Hematopoietic multipotent progenitor cell treated with erythropoietin and hydrocortisone succinate and interleukin-3 and kit ligand, for 4 days (in vitro differentiated cells): ENCODE measurements around the gene HJV.

Source experiments
- DNase-seq: peaks from one replicate; pipeline ENCODE4 v3.0.0-alpha.2; 2015

The HJV gene

GRCh38 chr1:146021050-146021445, 487 bp downstream of the HJV start:
- DNase-seq: no peak

GRCh38 chr1:146020058-146021049, 1.2 kb downstream of the HJV start:
- DNase-seq: peak; percentile 31

GRCh38 chr1:146019231-146020057, 2.1 kb downstream of the HJV start:
- peak; percentile 22 for DNase-seq

- DNase-seq: no peak
Observed at GRCh38 chr1:146016891-146017290, 4.6 kb downstream of the HJV start.

GRCh38 chr1:146013559-146013922, 8.0 kb downstream of the HJV start:
- DNase-seq: no peak

GRCh38 chr1:146012703-146013558, 8.6 kb downstream of the HJV start:
- peak; percentile 89 for DNase-seq

GRCh38 chr1:146010126-146010738, 11.3 kb downstream of the HJV start:
- no peak for DNase-seq

GRCh38 chr1:146007489-146008133, 13.9 kb downstream of the HJV start:
- no peak for DNase-seq

GRCh38 chr1:146001709-146002108, 19.8 kb downstream of the HJV start:
- no peak for DNase-seq

- DNase-seq: no peak
Observed at GRCh38 chr1:145999321-146000024, 22.1 kb downstream of the HJV start.

- DNase-seq: no peak
Observed at GRCh38 chr1:145997718-145998023, 23.9 kb downstream of the HJV start.

- DNase-seq: peak; percentile 76
Observed at GRCh38 chr1:145997016-145997717, 24.4 kb downstream of the HJV start.

GRCh38 chr1:145996433-145997015, 25.0 kb downstream of the HJV start, which contains the start of gene TXNIP:
TSS of gene TXNIP (minus strand) at chr1:145996579. CDS start at chr1:145996266, 313 bp downstream.
- DNase-seq: peak; percentile 99

- DNase-seq: no peak
Observed at GRCh38 chr1:145995964-145996432, 25.5 kb downstream of the HJV start.

- DNase-seq: peak; percentile 56
Observed at GRCh38 chr1:145995148-145995881, 26.2 kb downstream of the HJV start.

GRCh38 chr1:145994391-145995120, 27.0 kb downstream of the HJV start:
- DNase-seq: peak; percentile 49

GRCh38 chr1:145993618-145994390, 27.7 kb downstream of the HJV start:
- DNase-seq: no peak
